Measurements from ENCODE around the gene RALGAPA2.

Gene RALGAPA2

DNA sequence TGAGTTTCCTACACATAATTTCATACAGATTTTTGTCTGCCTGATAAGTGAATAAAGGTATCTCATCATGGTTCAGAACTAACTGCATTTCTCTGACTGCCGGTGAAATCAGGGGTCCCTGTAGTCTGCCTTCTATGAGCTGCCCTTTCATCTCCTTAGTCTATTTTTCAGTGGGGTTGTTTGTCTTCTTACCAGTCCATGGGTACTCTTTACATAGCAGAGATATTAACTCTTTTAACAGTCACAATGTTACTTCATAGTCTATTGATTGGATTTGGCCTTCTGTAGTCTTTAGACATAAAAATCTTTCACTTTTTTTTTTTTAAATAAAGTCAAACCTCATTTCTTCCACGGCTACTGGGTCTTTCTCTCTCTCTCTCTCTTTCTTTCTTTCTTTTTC is 79.8 kb downstream of the RALGAPA2 start:
- no peak for DNase-seq (ENCODE audit: low read depth in 2 of 3, low spot score in 1 of 3)

DNA sequence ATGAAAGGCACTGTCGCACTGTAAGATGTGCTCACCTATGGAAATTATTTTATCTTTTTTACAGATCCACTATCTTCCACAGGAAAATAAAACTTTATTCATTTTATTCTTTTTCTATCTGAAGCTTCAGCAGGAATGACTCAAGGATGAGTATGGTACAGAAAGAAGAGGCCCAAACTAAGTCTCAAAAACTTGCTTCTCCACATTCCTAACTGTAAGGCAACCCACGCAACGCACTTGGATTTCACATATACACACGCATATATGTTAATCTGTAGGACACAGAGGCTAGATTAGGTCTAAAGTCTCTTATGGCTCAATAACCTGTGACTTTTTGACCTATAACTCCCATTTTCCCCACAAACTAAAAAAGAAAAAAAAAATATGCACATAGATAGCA is 81.9 kb downstream of the RALGAPA2 start:
- DNase-seq (ENCODE audit: low read depth in 2 of 3, low spot score in 1 of 3), result no peak

DNA sequence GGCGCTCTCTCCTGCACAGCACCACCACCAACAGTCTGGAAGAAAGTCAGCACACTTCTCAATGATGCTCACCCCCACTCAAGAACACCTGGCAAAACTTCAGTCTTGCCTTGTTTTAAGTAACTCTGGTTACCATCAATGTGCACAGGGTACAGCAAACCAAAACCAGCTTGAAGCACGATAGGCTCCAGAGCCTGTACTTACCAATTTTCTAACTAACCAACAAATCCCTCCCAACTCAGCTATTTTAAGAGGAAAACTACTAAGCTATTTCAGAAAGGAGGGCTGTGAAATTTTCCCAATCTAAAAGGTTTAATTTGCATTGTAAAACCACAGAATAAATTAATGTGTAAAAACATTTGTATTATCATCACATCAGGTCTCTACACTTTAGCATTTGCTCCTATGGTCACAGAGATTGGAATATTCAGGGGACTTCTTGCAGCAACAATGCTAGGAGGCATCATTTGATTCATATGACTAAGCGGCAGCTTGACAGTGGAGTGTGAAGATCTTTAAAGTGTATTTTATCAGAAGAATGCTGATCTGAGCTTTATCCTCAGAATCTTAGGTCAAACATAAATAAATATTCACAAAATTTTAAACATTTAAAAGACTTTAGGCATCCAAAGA is 82.8 kb downstream of the RALGAPA2 start:
- DNase-seq (ENCODE audit: low read depth in 2 of 3, low spot score in 1 of 3), result no peak

DNA sequence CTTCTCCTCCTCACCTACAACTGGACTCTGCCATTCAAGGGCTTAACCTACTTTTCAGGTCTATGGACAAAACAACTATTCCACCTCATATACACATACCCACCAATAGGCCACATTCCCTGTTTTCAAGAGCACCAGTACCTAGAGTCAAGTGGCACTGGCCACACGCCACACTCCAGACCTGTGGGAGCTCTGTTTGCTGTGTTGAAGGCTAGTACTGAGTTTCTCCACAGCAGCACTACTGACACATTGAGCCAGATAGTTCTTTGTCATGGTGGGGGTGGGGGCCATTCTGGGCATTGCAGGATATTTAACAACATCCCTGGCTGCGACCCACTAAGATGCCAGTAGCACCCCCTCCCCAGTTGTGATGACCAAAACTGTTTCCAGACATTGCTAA is 84.1 kb downstream of the RALGAPA2 start:
- no peak for DNase-seq (ENCODE audit: low read depth in 2 of 3, low spot score in 1 of 3)

DNA sequence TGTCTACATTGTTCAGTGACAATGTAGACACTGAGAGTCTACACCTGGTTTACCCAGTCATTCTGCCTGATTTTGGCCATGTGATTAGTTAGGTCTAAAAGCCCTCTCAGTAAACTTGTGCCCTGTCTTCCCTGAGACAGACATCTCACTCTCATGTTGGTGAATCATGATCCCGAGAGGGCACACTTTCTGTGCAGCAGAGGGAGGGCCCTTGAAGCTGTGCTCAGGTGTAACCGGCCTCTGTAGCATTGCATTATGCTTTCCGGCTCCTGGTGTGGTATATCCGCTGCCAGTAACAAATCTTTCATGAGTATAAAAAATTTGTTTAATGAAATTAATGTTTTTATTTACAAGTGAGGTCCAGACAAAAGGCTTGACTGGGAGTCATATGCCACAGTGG is 85.0 kb downstream of the RALGAPA2 start:
- no peak for DNase-seq (ENCODE audit: low read depth in 2 of 3, low spot score in 1 of 3)

DNA sequence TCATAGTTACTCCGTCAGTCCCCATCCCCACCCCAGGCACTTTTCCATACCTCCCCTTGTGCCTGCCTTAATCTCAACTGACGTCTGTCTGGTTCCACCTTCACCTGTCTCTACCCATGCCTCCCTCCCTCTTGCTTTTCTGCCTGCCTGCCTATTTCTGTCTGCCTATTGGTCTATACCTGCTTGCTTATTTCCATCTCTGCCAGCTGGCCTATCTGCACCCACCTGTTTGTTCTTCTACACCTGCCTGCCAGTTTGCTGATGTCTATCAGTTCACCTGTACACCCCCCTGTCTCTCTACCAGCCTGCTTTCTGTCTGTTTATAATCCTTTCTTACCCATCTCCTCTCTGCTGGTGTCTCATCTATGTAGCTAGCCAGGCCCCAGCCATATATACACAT is 87.5 kb downstream of the RALGAPA2 start:
- no peak for DNase-seq (ENCODE audit: low read depth in 2 of 3, low spot score in 1 of 3)

DNA sequence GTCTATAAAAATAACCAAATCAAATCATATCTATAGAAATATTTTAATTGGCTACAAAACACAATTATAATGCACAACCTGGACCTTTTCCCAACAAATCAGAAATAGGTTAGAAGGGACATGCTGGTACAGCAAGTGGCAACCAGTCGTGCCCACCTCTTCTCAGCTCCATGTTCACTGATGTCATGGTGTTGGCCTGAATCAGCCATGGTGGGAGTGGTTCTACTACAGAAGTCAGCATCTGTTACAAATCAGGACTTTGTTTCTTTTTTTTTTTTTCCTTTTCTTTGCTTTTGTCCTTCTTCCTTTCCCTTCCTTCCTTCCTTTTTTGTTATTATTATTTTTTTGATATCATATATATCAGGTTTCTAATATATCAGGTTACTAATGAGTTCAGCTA is 91.2 kb downstream of the RALGAPA2 start:
- DNase-seq (ENCODE audit: low read depth in 2 of 3, low spot score in 1 of 3), result no peak

DNA sequence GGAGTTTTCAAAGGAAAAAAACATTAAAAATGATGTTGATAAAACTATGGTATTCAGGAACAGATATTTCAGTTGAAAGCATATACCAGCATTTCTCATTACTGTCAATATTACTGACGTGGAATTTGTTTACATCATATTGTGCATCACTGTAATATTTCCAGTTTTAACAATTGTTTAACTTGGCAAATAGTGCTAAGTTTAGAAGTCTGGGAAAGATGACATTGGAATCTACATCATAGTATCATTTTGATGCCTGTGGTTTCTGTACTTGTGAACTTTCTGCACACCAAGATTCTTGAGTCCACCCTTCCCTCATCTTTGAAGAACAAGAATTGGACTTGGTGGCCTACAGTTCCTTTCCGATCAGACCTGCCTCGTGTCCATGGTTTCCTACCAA is 98.1 kb downstream of the RALGAPA2 start:
- DNase-seq (ENCODE audit: low read depth in 2 of 3, low spot score in 1 of 3), result no peak

DNA sequence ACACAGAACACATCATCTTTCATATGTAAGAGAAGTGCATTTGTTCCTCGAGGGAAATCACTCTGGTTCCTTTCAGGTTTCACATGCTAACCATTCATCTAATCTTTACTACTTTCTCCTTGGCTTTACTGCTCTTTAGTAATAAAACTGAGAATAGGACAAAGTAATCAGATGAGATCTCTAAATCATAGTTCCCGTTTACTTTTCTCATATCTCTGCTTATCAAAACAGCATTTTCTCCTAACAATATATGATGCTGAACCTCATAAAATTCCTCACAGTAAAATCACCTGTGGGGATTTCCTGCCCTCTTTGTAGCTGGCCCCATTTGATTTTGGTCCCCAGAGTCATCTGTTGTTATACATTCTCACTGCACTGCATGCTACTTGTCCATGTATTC is 100.2 kb downstream of the RALGAPA2 start:
- no peak for DNase-seq (ENCODE audit: low read depth in 2 of 3, low spot score in 1 of 3)

DNA sequence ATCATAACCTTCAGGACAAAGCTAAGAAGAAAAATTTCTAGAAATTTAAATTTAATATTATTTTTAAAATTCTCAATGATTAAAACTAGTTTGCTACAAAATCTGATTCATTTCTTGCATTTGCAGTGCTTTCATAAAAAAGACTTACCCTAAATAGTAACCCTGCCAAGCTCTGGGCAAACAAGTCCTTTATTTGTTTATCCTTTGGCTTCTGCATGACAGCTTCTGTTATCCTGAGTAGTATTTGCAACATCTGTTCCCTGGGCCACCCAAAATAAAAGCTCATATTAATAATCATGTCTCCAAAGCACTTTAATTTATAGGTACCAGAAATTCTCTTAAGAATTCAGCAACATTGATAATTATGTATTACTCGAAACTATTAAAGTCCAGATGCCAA is 101.3 kb downstream of the RALGAPA2 start:
- DNase-seq (ENCODE audit: low read depth in 2 of 3, low spot score in 1 of 3), result no peak

DNA sequence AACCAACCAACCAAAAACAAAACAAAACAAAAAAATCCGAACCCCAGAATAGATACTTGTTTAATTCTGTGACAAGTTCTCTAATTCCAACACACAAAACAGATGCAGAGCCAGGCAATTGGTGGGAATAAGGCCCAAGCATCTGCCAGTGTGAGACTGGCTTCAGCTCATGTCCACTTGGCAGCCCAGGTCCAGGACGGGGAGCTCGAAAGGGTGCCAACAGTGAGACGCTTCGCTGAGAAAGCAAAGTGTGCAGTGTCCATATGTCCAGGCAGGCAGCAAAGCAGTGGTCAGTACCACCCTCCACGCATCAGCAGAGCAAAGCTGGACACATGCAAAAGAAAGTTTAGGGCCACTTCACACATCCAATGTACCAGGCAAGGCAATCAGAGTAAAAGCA is 102.9 kb downstream of the RALGAPA2 start:
- DNase-seq (ENCODE audit: low read depth in 2 of 3, low spot score in 1 of 3), result no peak

DNA sequence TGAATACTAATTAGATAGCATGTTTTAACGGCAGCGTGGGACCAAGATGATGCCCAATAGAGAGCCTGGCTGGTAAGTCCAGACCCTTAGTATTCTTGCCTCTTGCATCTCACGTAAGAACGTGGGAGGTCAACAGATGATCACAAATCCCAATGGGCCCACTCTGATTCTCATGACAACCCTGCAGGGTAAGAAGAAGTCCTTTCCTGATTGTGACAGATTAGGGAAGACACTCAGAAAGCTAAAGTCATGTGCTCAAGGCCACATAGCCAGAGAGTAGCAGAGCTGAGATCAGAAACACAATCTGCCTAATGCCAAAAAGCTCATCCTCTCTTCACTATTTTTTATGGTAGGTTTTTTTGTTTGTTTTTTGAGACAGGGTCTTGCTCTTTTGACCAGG is 103.8 kb downstream of the RALGAPA2 start:
- DNase-seq (ENCODE audit: low read depth in 2 of 3, low spot score in 1 of 3), result no peak

DNA sequence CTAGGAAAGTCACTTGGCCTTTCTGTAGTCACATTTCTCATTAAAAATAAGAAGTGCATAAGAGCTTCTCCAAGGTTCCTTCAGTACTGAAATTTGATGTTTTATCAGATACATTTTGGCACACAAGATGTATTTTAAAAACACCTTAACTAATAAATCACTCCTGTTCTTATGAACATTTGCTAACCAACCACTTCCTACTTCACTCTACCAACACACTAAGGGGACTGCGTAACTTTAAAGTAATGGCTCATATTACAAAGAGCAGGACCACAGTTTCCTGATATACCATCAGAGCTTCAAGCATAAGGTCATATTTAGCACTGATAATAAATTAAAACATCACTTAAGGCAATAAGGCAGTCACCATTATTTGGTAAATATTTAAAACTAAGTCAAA is 104.4 kb downstream of the RALGAPA2 start:
- no peak for DNase-seq (ENCODE audit: low read depth in 2 of 3, low spot score in 1 of 3)

DNA sequence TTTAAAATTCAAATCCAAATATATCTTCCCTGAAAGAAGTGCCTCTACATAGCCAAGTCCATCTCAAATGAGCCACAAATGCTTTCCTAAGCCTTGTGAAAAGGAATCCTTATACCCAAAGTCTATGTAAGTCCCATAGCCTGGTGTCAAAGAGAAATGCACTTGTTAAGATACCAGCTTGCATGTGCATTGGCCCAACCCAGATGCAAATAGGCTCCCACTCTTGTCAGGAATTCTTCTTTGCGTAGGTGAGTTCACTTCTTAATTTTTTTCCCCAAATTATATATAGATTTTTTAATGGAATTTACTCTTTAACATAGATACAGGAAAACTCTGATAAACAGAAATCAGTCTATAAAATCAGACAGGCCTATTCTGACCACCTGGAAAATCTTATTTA is 105.6 kb downstream of the RALGAPA2 start:
- no peak for DNase-seq (ENCODE audit: low read depth in 2 of 3, low spot score in 1 of 3)

DNA sequence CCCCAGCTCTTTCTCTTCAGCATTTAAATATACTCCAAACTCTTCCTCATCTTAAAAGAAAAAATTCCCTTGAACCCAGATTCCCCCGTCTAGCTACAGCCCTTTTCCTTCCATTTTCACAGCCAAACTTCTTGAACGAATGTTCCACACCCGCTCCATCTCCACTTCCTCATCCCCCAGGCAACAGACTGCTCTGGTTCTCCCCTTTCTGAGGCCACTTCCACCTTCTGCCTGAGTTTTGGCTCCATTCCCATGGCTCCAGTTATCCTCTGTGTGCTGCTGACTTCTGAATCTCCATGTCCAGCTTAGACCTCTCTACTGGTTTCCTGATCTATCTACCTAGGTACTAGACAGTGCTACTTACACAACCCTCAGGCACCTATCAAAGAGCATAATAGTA is 106.4 kb downstream of the RALGAPA2 start:
- no peak for DNase-seq (ENCODE audit: low read depth in 2 of 3, low spot score in 1 of 3)

DNA sequence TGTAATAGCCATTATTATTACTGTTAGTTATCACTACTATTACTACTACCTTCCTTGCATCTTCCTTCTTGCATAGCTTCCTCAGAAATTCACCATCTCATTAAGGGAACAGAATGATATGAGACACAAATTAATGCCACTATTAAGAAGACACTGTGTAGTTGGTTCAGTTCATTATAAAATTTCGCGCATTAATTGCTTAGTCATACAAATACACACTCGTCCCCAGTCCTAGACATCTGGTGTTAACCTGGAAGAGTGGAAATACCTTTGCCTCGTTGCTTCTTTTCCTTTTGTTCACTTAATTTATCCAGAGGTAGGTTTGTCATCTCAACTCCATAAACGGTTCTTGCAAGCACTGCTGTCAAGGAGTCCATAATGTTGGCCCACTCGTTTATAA is 107.5 kb downstream of the RALGAPA2 start:
- no peak for DNase-seq (ENCODE audit: low read depth in 2 of 3, low spot score in 1 of 3)

DNA sequence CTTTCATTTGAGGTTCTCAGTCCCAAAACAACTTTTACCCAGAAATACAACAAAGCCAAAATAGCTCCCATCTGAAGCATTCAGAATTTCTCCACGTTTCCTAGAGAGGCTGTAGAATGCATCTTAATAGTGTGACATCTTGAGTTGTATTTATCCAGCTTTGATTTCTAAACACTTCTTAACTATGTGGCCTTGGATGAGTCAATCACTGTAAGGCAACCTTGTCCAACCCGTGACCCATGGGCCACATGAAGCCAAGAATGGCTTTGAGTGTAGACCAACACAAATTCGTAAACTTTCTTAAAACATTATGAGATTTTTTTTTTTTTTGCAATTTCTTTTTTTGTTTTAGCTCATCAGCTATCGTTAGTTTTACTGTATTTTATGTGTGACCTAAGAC is 108.1 kb downstream of the RALGAPA2 start:
- no peak for DNase-seq (ENCODE audit: low read depth in 2 of 3, low spot score in 1 of 3)

DNA sequence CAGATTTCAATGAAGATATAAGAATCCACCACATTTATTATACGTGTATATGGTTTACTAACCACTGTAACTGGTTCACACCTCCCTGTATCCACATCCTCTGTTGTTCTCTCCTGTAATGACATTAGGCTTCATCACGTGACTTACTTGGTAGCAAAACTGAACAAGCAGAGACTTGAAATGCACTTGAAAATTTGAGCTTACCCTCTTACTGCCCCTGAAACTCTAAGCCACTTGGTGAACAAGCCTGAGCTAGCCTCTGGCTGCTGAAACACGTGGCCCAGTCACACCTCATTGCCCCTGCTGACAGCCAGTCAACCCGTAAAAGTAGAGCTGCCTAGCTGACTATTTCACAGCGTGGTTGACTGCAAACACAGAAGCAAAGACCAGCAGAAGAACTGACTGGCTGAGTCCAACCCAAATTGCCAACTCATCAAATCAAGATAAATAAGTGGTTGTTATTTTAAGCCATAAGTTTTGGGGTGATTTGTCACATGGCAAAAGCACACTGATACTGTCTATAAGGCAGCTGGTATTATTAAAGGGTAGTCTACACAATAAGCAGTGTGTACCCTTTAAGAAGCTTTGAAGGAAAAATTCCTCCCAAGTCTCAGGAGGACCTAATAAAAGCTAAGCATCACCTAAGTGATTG is 109.0 kb downstream of the RALGAPA2 start:
- DNase-seq (ENCODE audit: low read depth in 2 of 3, low spot score in 1 of 3), result no peak

DNA sequence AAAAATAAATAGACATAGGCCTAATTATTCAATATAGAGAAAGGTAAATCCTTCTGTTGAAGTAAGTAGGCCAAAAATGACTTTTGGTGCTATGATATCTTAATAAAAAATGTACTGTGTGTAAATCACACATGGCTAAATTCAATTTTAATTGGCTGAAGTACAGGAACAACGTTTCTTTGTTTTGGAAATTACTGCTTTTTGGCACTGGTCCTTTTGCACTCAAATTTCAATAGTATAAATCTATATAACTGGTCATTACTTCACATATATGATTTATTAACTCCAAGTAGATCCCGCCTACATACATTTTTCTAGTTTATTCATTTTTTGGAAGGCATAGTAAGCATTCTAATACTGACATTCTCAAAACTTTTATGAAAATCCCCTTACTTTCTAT is 114.5 kb downstream of the RALGAPA2 start:
- no peak for DNase-seq (ENCODE audit: low read depth in 2 of 3, low spot score in 1 of 3)

DNA sequence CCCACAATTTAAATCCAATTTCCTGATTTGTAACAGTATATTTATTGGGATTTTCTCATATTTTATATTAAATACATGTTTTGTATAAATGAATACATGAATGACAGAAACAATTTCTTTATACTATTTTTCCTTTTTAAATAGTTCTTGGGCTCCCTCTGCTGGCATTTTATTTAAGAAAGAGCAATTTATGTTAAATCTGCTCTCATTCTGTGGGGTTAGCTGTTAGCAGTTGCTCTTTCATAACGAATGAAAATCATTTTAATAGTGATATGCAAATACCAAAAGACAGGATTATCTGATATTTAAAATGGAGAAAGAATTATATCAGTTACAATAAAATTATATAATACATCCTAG is 118.3 kb downstream of the RALGAPA2 start:
- no peak for DNase-seq (ENCODE audit: low read depth in 2 of 3, low spot score in 1 of 3)

DNA sequence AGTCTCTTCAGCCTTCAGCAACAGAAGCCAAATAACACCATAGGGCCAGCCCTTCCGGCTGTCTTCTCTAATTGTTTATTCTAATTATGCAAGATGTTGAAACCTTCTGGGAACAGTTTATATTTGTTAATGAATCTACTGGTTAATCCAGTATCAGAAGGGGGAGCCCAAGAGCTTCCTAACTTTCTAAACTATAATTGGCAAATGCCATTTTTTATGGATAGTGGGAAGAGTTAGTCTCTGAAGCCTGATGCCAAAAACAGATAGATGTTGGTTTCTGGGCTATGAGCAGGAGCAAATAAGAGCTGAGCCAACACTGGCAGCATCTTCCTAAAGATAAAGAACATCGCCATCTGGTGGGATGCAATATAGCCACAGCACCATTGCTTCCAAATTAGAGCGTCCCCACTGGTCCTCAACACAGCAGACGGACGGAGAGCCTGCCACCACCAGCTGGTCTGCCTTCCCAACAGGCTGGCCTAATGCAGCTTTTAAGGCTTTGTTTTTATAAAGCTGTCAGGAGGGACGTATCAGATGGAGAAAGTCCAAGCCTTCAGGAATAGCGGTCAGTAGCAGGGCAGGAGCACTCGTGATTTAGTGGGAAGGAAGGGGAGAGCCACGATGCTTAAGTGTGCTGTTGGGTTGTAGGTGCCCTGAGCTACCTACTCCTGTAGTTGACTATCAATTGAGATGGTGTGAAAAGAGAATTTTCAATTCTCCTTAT is 118.8 kb downstream of the RALGAPA2 start:
- DNase-seq (ENCODE audit: low read depth in 2 of 3, low spot score in 1 of 3), result peak in 2 of 3 donors; percentile 2 to 30

DNA sequence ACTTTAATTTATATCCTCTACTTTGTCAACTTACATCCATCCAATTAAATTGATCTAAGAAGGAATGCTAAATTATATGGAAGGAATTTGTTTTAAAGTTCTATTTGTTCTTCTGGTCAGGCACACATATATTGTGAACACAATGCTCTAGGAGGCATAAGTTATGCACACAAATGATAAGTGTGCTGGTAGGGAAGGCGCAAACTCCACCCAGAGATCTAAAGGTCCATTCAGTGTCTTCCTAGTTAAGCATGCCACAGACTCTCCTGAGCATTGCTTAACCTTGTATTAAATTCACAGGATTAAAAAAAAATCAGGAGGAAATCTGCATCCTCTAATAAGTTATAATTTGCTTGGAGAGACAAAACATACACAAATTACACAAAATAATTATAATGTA is 127.3 kb downstream of the RALGAPA2 start:
- no peak for DNase-seq (ENCODE audit: low read depth in 2 of 3, low spot score in 1 of 3)

DNA sequence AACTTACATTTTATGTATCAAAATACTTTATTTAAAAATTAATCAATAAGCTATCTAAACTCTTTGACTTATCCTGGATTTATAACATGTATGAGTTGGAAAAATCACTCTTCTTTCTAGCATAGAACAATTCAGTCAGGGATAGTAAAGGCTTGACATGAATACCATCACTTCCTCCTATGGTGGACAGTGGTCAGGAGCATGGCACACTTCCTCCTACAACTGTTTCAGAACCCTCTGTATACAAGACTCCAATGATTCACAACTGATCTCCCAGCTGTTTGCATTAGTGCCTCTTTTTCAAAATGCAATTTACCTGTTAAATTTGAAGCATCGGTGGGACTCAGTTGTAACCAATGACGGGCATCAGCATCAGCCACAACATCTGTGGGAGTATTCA is 129.7 kb downstream of the RALGAPA2 start:
- DNase-seq (ENCODE audit: low read depth in 2 of 3, low spot score in 1 of 3), result no peak

Data from stimulated activated CD4-positive, alpha-beta T cell treated with anti-CD3 and anti-CD28 coated beads, Interleukin-12 subunit alpha, Interleukin-12 subunit beta, amount 100 ng/mL, for 48 hours (primary cell).